Body of pancreas (tissue), 4 donors: ENCODE data around the gene SLC2A6.

ENCODE experiments used
- CTCF ChIP-seq, 7 experiments: fragments of 450-650 bp in 4 of 7; fragments of 200-600 bp in 3 of 7; sonication (generic) in 3 of 7; IDR thresholded peaks; one replicate each; pipeline ENCODE4 v1.5.1; 2016 to 2019; ENCODE audit warnings: antibody characterized with exemption in 7 of 7
- POLR2A ChIP-seq, 3 donors: fragments of 450-650 bp; IDR thresholded peaks; one replicate each; pipeline ENCODE4 v1.6.1; 2016; ENCODE audit warnings: antibody characterized with exemption in 3 of 3, mild to moderate bottlenecking in 2 of 3

GRCh38 chr9:133505901-133506652, 27.2 kb upstream of the SLC2A6 start:
- TF ChIP-seq CTCF (IDR thresholded peaks at IDR 0.05) (no peak), POLR2A (IDR thresholded peaks at IDR 0.05) (no peak)
